Measurements from ENCODE around the gene TBC1D13. TPM values are rescaled to one million over a fixed set of nuclear protein-coding genes. Genes with fewer than 3 reads are reported as not detected.

Gene TBC1D13
- total and polyA plus RNA-seq, 2 of the 13 experiments (the other 11 are each of a cell fraction or from before 2014, with no cell fraction given), result 17.9 to 19.7 TPM

- TF ChIP-seq EP300 (IDR thresholded peaks at IDR 0.05; ENCODE audit: low read depth in 2 of 2, low read length in 2 of 2), result peak; percentile 40 to 59; a peak in 2 of 4 replicates
- TF ChIP-seq EP300 (CRISPR knock-in tag; IDR thresholded peaks at IDR 0.05; ENCODE audit: borderline replicate concordance), result 0 out of 2 replicates have a peak, but pooled peaks have one; percentile 28
- TF ChIP-seq ZNF331 (CRISPR knock-in tag; IDR thresholded peaks at IDR 0.05), result peak; percentile 90
- TF ChIP-seq ZNF280B (CRISPR knock-in tag; IDR thresholded peaks at IDR 0.05; ENCODE audit: borderline replicate concordance), result peak; percentile 84
- peak; percentile 81 for TF ChIP-seq MYC (CRISPR knock-in tag; IDR thresholded peaks at IDR 0.05; ENCODE audit: borderline replicate concordance)
- no peak for TF ChIP-seq ATAD3A (CRISPR knock-in tag; IDR thresholded peaks at IDR 0.05)
- no peak for TF ChIP-seq PBX3 (CRISPR knock-in tag; IDR thresholded peaks at IDR 0.05; ENCODE audit: borderline replicate concordance)
- TF ChIP-seq TEAD3 (CRISPR knock-in tag; optimal IDR thresholded peaks at IDR 0.05; ENCODE audit: borderline replicate concordance), result peak; percentile 40
- no peak for TF ChIP-seq ZNF737 (CRISPR knock-in tag; IDR thresholded peaks at IDR 0.05; ENCODE audit: borderline replicate concordance)
- TF ChIP-seq ZNF614 (CRISPR knock-in tag; IDR thresholded peaks at IDR 0.05; ENCODE audit: borderline replicate concordance), result peak; percentile 89; the same call in 1 of the 2 replicates
- TF ChIP-seq REPIN1 (CRISPR knock-in tag; IDR thresholded peaks at IDR 0.05; ENCODE audit: borderline replicate concordance, low read depth), result peak; percentile 69
- TF ChIP-seq CEBPZ (IDR thresholded peaks at IDR 0.05; ENCODE audit: low read length), result no peak
- peak; percentile 92 for TF ChIP-seq POGK (CRISPR knock-in tag; conservative IDR thresholded peaks at IDR 0.05)
- TF ChIP-seq NFKBIZ (CRISPR knock-in tag; IDR thresholded peaks at IDR 0.05), result peak; percentile 69; the same call in 1 of the 2 replicates
- TF ChIP-seq ZNF629 (CRISPR knock-in tag; conservative IDR thresholded peaks at IDR 0.05), result 0 out of 2 replicates have a peak, but pooled peaks have one; percentile 10
- TF ChIP-seq EHMT2 (IDR thresholded peaks at IDR 0.05; ENCODE audit: borderline replicate concordance, low read depth, low read length), result no peak
Measured at GRCh38 chr9:128771745-128772519, 15.1 kb upstream of the TBC1D13 start, which contains the start of gene ZER1 (continued).
